ENCODE measurements around the gene PRRT3.
A peak's percentile ranks its signal among the peaks of the same experiment; 100 is the strongest.

PRRT3 gene

GRCh38 chr3:9946112-9947024, 5.8 kb downstream of the PRRT3 start:
- peak; percentile 94 for DNase-seq (ENCODE audit: extremely low spot score)
- TF ChIP-seq NFRKB (IDR thresholded peaks at IDR 0.05) (no peak), HDGF (IDR thresholded peaks at IDR 0.05; ENCODE audit: borderline replicate concordance) (0 out of 2 replicates have a peak, but pooled peaks have one; percentile 54), L3MBTL2 (conservative IDR thresholded peaks at IDR 0.05) (peak; percentile 78), ELF4 (IDR thresholded peaks at IDR 0.05) (no peak), BHLHE40 (IDR thresholded peaks at IDR 0.05; ENCODE audit: borderline replicate concordance) (no peak)
- POLR2A ChIA-PET: interaction anchor here (0.6 to 2.8 kb wide), 22 partner anchors 9 to 154 kb away, joined by 3 to 52 read pairs (median 3); partner anchors contain the start of genes ARPC4, CIDEC, CRELD1 and EMC3
- CTCF ChIA-PET: interaction anchor here (0.5 to 2.0 kb wide), 7 partner anchors 8 to 1438 kb away, joined by 3 to 26 read pairs (median 3); partner anchors contain the start of gene CRELD1

DNA sequence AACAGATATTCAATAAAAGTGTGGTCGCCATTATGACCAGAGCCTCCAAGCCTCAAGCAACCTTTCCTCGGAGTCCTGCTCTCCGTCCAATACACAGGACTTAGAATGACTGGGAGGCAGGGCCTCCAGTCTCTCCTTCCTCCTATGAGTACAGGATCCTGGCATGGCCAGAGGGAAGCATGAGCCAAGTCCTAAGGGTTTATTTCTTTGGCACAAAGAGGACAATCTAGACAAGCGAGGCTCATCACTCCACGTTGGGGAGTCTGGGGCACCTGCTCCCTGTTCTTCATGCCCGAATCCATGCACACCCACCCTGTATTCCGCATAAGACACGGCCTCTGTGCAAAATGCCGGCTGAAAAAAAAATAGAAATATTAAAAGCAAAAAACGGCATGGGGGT, 6.8 kb downstream of the PRRT3 start:
- TF ChIP-seq PKNOX1 (IDR thresholded peaks at IDR 0.05) (no peak), ARNT (IDR thresholded peaks at IDR 0.05) (no peak), SP1 (IDR thresholded peaks at IDR 0.05) (no peak), BHLHE40 (IDR thresholded peaks at IDR 0.05; ENCODE audit: borderline replicate concordance) (no peak), LEF1 (IDR thresholded peaks at IDR 0.05; ENCODE audit: borderline replicate concordance) (no peak), TARDBP (IDR thresholded peaks at IDR 0.05) (no peak), SUZ12 (IDR thresholded peaks at IDR 0.05) (no peak), ELF4 (IDR thresholded peaks at IDR 0.05) (no peak), FOXK2 (IDR thresholded peaks at IDR 0.05) (no peak)
- POLR2A ChIA-PET: interaction anchor here (1.2 to 2.8 kb wide), 5 partner anchors 10 to 32 kb away, joined by 3 to 52 read pairs (median 13); partner anchors contain the start of gene CRELD1
- DNase-seq (ENCODE audit: extremely low spot score): no peak
- CTCF ChIA-PET: interaction anchor here (1.0 to 2.0 kb wide), 2 partner anchors 11 to 12 kb away, joined by 3 to 26 read pairs; partner anchors contain the start of gene CRELD1

DNA sequence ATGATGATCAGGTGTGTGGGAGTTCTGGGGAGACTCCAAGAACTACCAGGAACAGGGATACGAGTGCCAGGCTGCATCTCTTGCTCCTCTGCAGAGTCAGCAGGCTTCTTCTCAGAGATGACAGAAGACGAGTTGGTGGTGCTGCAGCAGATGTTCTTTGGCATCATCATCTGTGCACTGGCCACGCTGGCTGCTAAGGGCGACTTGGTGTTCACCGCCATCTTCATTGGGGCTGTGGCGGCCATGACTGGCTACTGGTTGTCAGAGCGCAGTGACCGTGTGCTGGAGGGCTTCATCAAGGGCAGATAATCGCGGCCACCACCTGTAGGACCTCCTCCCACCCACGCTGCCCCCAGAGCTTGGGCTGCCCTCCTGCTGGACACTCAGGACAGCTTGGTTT, 7.9 kb downstream of the PRRT3 start:
- POLR2A ChIA-PET: interaction anchor here (3.9 kb wide), 1 partner anchor 12 kb away, joined by 36 read pairs; the partner anchor contains the start of gene CRELD1
- CTCF ChIA-PET: no interaction called here
- TF ChIP-seq CTBP1 (IDR thresholded peaks at IDR 0.05; ENCODE audit: borderline replicate concordance) (no peak), NFRKB (IDR thresholded peaks at IDR 0.05) (no peak), HDGF (IDR thresholded peaks at IDR 0.05; ENCODE audit: borderline replicate concordance) (no peak), SP1 (IDR thresholded peaks at IDR 0.05) (no peak), ARNT (IDR thresholded peaks at IDR 0.05) (no peak), FOXA1 (IDR thresholded peaks at IDR 0.05) (no peak), LEF1 (IDR thresholded peaks at IDR 0.05; ENCODE audit: borderline replicate concordance) (no peak), ELF4 (IDR thresholded peaks at IDR 0.05) (no peak), PKNOX1 (IDR thresholded peaks at IDR 0.05) (no peak), FOXK2 (IDR thresholded peaks at IDR 0.05) (no peak), TARDBP (IDR thresholded peaks at IDR 0.05) (no peak), ZNF384 (IDR thresholded peaks at IDR 0.05) (no peak), L3MBTL2 (conservative IDR thresholded peaks at IDR 0.05) (no peak), FOXM1 (IDR thresholded peaks at IDR 0.05; ENCODE audit: borderline replicate concordance) (no peak), BHLHE40 (IDR thresholded peaks at IDR 0.05; ENCODE audit: borderline replicate concordance) (no peak)
- no peak for DNase-seq (ENCODE audit: extremely low spot score)

DNA sequence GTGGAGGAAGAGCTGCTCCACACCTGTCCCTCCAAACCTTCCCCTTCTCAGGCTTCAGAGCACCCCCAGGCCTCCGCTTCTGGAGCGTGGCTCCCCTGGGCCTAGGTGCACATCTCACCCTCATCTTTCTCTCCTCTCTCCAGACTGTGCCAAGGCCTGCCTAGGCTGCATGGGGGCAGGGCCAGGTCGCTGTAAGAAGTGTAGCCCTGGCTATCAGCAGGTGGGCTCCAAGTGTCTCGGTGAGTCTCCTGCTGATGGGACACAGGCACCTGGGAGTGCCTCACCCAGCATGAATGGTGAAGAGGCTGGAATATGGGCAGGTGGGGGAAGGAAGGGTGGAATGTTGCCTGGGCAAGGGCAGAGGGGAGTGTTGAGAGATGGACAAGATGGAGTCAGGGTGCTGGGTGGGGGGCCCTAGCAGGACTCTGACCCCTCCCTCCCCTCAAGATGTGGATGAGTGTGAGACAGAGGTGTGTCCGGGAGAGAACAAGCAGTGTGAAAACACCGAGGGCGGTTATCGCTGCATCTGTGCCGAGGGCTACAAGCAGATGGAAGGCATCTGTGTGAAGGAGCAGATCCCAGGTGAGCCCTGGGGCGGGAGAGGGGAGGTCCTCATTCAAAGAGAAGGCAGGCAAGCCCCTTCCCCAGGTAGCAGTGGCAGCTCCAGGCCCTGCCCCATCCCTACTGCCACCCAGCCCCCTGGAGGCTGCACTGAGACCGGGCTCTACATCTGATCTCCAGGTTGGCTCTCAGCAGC, 9.1 kb downstream of the PRRT3 start:
- ChIA-PET POLR2A (interaction anchor here (0.8 to 3.9 kb wide), 3 partner anchors 8 to 99 kb away, joined by 3 to 36 read pairs (median 6); partner anchors contain the start of genes CRELD1 and RPUSD3), CTCF (interaction anchor here (0.6 to 1.9 kb wide), 2 partner anchors 11 to 596 kb away, joined by 3 to 7 read pairs; no protein-coding TSS in a partner anchor)
- TF ChIP-seq L3MBTL2 (conservative IDR thresholded peaks at IDR 0.05) (no peak), SP1 (IDR thresholded peaks at IDR 0.05) (no peak), PKNOX1 (IDR thresholded peaks at IDR 0.05) (no peak)
- no peak for DNase-seq (ENCODE audit: extremely low spot score)

- no peak for DNase-seq (ENCODE audit: extremely low spot score)
- POLR2A ChIA-PET: interaction anchor here (0.8 to 3.9 kb wide), 3 partner anchors 9 to 99 kb away, joined by 3 to 36 read pairs (median 6); partner anchors contain the start of genes CRELD1 and RPUSD3
- CTCF ChIA-PET: interaction anchor here (0.6 to 1.9 kb wide), 3 partner anchors 10 to 1230 kb away, joined by 3 to 7 read pairs (median 3); no protein-coding TSS in a partner anchor
- TF ChIP-seq HDGF (IDR thresholded peaks at IDR 0.05; ENCODE audit: borderline replicate concordance) (no peak), ELF4 (IDR thresholded peaks at IDR 0.05) (no peak), L3MBTL2 (conservative IDR thresholded peaks at IDR 0.05) (no peak), SUZ12 (IDR thresholded peaks at IDR 0.05) (no peak), LEF1 (IDR thresholded peaks at IDR 0.05; ENCODE audit: borderline replicate concordance) (no peak), BHLHE40 (IDR thresholded peaks at IDR 0.05; ENCODE audit: borderline replicate concordance) (no peak), ZNF384 (IDR thresholded peaks at IDR 0.05) (no peak), CTBP1 (IDR thresholded peaks at IDR 0.05; ENCODE audit: borderline replicate concordance) (no peak), FOXK2 (IDR thresholded peaks at IDR 0.05) (no peak), SP1 (IDR thresholded peaks at IDR 0.05) (no peak)
Observed at GRCh38 chr3:9942164-9942563, 10.0 kb downstream of the PRRT3 start.

Measured in HEK293T (cell line).